ENCODE measurements around the gene MYBPHL. TPM values are rescaled to one million over a fixed set of nuclear protein-coding genes. Genes with fewer than 3 reads are reported as not detected.

MYBPHL gene, protein sequence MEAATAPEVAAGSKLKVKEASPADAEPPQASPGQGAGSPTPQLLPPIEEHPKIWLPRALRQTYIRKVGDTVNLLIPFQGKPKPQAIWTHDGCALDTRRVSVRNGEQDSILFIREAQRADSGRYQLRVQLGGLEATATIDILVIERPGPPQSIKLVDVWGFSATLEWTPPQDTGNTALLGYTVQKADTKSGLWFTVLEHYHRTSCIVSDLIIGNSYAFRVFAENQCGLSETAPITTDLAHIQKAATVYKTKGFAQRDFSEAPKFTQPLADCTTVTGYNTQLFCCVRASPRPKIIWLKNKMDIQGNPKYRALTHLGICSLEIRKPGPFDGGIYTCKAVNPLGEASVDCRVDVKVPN
- total RNA-seq: not detected

DNA sequence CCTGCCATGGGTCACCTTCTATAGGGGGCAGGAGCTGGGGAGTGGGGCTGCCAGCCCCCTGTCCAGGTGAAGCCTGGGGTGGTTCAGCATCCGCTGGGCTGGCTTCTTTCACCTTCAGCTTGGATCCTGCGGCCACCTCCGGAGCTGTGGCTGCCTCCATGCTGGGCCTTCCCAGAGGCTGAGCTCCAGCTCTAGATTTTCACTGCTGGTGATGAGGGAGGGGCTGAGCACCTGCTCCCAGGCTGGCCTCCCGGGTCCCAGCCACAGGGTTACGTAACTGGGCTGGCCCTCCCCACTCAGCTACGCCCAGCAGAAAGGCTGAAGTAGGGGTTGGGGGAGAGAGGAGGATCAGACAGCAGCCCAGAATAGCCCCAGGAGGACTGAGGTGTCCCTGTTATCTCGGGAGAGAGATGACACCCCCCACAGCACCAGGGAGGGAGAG lies at the start of gene MYBPHL:
TSS of gene MYBPHL (minus strand) at position 180 of the 442 bp plus-strand sequence. CDS start at position 160, 20 bp downstream.
- intact Hi-C loops (cut with micrococcal nuclease): no loop called here
- Mint-ChIP-seq H3K4me1 (ENCODE audit: low read depth) (no peaks in the 10 kb centered on the region), H3K9me3 (no peaks in the 10 kb centered on the region), H3K36me3 (no peaks in the 10 kb centered on the region), H3K27ac (no peak within 1 kb of the TSS), H3K4me3 (no peak within 1 kb of the TSS), H3K27me3 (peaks cover 12% of the 10 kb centered on the region)
- no peak for DNase-seq
- CTCF ChIA-PET: interaction anchor here (0.6 to 1.2 kb wide), 2 partner anchors 11 to 30 kb away, joined by 3 read pairs; no protein-coding TSS in a partner anchor
- POLR2A ChIA-PET: no interaction called here

DNA sequence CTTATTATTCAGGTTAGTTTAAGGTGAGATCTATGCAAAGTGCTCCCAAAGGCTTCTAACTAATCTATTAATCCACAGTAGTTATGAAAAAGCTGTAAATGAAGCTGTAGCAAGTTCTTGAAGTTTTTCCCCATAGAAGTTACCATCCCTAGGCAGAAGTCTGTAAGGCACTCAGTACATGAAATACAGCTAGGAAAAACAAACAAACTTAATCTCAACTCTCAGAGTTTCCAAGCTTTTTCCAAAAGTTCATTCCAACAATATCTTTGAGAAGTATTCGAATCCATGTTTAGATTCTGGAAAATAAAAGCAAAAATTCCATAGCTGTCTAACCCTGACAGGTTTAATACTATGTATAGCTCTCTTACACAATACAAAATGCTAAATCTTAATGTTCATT lies 49.7 kb upstream of the MYBPHL start:
- peaks cover 2% of the 10 kb centered on the region for H3K4me1 Mint-ChIP-seq (ENCODE audit: low read depth)
- POLR2A ChIA-PET: no interaction called here
- intact Hi-C loops (cut with micrococcal nuclease): no loop called here
- no peak for DNase-seq
- no peak overlapping the region for H3K4me3 Mint-ChIP-seq
- peaks cover 9% of the 10 kb centered on the region for H3K27me3 Mint-ChIP-seq
- no peaks in the 10 kb centered on the region for H3K36me3 Mint-ChIP-seq
- CTCF ChIA-PET: interaction anchor here (1.2 to 1.5 kb wide), 2 partner anchors 42 to 328 kb away, joined by 3 read pairs; no protein-coding TSS in a partner anchor
- no peaks in the 10 kb centered on the region for H3K9me3 Mint-ChIP-seq
- H3K27ac Mint-ChIP-seq: no peak overlapping the region

DNA sequence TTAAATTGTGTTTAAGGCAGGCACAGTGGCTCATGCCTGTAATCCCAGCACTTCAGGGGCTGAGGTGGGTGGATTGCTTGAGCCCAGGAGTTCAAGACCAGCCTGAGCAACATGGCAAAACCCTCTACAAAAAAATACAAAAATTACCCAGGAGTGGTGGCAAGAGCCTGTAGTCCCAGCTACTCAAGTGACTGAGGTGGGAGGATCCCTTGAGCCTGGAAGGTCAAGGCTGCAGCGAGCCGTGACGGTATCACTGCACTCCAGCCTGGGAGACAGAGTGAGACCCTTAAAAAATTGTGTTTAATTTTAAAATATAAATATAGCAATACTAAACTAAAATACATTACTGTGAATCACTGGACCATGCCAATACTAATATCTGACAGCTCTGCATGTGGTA lies 48.1 kb upstream of the MYBPHL start:
- Mint-ChIP-seq H3K27me3 (peaks cover 3% of the 10 kb centered on the region), H3K27ac (no peak overlapping the region), H3K9me3 (no peaks in the 10 kb centered on the region), H3K4me3 (no peak overlapping the region), H3K4me1 (ENCODE audit: low read depth) (peaks cover 2% of the 10 kb centered on the region), H3K36me3 (no peaks in the 10 kb centered on the region)
- ChIA-PET POLR2A (interaction anchor here (0.7 kb wide), 1 partner anchor 44 kb away, joined by 4 read pairs; no protein-coding TSS in a partner anchor), CTCF (interaction anchor here (1.1 kb wide), 1 partner anchor 45 kb away, joined by 3 read pairs; no protein-coding TSS in a partner anchor)
- intact Hi-C loops (cut with micrococcal nuclease): no loop called here
- DNase-seq: no peak

DNA sequence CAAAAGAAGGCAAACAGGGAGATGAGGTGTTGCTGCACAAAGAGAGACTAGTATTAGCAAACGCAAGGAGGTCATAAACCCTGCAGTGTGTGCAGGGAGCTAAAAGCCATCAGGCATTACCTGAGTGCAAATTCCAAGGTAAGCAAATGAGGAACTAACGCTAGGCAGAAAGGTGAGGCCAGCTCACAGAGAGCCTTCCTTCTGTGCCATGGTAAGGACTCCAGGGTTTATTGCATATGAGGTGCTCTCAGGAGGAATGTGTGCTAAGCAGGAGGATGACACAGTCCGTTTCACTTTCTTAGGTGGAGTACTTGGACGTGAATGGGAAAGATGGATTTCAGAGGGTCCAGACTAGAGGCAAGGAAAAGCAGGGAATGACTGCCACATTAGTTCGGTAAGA lies 44.6 kb upstream of the MYBPHL start:
- no peak overlapping the region for H3K27ac Mint-ChIP-seq
- no peaks in the 10 kb centered on the region for H3K36me3 Mint-ChIP-seq
- CTCF ChIA-PET: interaction anchor here (1.7 to 2.4 kb wide), 2 partner anchors 150 to 181 kb away, joined by 4 to 6 read pairs; no protein-coding TSS in a partner anchor
- no peak for DNase-seq
- intact Hi-C loops (cut with micrococcal nuclease): no loop called here
- POLR2A ChIA-PET: no interaction called here
- H3K4me1 Mint-ChIP-seq (ENCODE audit: low read depth): peaks cover 2% of the 10 kb centered on the region
- H3K9me3 Mint-ChIP-seq: no peaks in the 10 kb centered on the region
- H3K27me3 Mint-ChIP-seq: peaks cover 1% of the 10 kb centered on the region
- no peak overlapping the region for H3K4me3 Mint-ChIP-seq

DNA sequence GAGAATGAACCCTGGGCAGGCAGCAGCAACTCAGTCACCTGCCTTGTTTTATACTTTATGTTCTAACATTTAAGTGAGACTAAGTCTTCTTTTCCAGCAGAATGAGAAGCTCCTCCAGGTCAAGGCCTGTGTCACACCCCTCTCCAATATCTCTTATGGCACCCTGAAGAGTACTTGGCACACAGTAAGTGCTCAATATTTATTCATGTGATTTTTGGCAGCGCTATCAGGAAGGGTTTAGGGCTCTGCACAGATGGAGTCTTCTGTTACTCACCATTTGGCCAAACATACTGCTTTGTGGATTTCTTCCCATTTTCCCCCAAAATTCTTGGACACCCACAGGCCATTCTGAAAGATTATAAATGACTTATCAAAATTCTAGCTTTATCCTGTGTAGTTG lies 43.8 kb upstream of the MYBPHL start:
- no peak overlapping the region for H3K27ac Mint-ChIP-seq
- CTCF ChIA-PET: interaction anchor here (1.7 to 2.4 kb wide), 2 partner anchors 149 to 182 kb away, joined by 4 to 6 read pairs; no protein-coding TSS in a partner anchor

DNA sequence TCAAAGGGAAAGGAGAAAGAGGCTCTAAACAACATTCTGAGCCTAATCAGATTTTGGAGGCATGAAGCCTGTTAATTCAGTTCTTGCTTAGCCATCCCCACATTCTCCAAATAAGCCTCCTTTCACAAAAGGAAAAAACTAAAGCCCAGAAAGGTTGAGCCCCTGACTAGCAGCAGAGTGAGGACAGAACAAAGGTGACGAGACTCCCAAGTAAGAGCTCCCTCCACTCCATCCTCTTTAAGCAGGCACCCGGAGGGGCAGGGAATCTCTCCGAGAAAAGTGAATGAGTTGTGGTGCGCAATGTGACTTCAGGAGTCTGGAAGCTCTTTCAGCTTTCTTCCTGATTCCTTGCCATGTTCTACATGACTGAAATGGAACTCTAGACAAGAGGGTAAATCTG lies 43.4 kb upstream of the MYBPHL start:
- Mint-ChIP-seq H3K9me3 (no peaks in the 10 kb centered on the region), H3K27ac (no peak overlapping the region), H3K4me1 (ENCODE audit: low read depth) (peaks cover 2% of the 10 kb centered on the region), H3K4me3 (no peak overlapping the region), H3K36me3 (no peaks in the 10 kb centered on the region), H3K27me3 (peaks cover 1% of the 10 kb centered on the region)
- DNase-seq: no peak
- intact Hi-C loops (cut with micrococcal nuclease): no loop called here
- POLR2A ChIA-PET: no interaction called here
- CTCF ChIA-PET: interaction anchor here (1.7 to 2.4 kb wide), 2 partner anchors 149 to 182 kb away, joined by 4 to 6 read pairs; no protein-coding TSS in a partner anchor

More for the DNA sequence above, 43.8 kb upstream of the MYBPHL start:
- DNase-seq: no peak
- no peak overlapping the region for H3K4me3 Mint-ChIP-seq
- H3K4me1 Mint-ChIP-seq (ENCODE audit: low read depth): peaks cover 2% of the 10 kb centered on the region
- POLR2A ChIA-PET: no interaction called here
- intact Hi-C loops (cut with micrococcal nuclease): no loop called here
- H3K36me3 Mint-ChIP-seq: no peaks in the 10 kb centered on the region
- H3K27me3 Mint-ChIP-seq: peaks cover 1% of the 10 kb centered on the region
- no peaks in the 10 kb centered on the region for H3K9me3 Mint-ChIP-seq

DNA sequence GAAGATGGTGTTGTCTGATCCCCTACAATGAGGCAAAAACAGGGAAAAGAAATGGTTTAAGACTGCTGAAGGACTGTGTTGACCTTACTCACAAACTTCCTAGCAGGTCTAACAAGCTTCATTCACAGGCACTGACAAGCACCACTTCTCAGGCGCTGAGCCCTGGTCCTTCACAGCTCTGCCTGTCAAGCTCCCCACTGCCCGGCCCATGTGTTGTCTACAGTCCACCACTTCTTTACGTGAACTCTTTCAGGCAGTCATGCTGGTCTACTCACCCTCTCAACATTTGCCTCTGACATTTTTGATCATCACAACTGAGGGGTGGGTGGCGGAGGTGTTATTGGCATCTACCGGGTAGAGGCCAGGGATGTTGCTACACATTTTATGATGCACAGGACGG lies 40.7 kb upstream of the MYBPHL start:
- CTCF ChIA-PET: no interaction called here
- Mint-ChIP-seq H3K27me3 (peaks cover 7% of the 10 kb centered on the region), H3K36me3 (no peaks in the 10 kb centered on the region)

DNA sequence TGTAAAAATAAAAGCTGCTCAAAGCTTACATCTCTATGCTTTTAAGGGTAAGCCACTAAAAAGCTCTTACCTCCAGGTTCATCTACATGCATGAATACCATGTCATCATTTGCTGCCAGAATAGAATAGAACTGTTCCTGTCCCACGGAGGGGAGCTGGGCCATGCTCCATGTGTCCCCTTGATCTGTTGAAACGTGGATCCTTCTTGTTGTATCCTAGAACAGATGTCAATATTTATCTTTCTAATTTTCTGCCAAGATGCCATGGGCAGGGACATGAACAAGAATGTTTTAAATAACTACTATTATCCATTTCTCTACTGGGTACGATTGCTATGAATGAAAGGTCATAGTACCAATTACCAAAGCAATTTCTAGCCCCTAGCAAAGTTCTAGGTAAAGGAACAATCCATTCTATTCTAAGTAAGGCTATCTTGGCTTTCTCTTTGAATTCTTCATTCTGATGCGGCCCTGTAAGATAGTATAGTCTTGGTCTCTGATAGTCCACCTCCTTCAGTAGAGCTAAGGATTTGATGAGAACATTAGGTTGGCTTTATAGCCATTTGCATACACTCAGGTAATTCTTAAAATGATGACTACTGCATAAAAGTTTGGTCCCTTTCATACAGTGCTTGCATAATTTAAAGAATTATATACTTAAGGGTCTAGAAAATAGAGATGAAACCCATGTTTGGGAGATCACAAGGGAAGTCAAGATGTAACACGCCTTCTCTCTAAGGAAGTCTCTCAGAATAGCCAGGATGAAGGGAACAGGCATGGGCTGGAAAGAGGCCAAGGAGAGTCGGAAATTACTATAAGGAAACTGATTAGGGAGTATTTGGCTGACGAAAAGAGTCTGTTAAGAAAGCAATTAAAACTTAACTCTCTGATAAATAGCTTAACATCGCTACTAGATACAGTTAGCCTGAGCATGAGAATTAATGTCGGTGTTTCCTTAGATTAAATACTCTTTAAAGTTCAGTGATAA lies 35.4 kb upstream of the MYBPHL start:
- Mint-ChIP-seq H3K4me3 (no peak overlapping the region), H3K27ac (no peak overlapping the region), H3K9me3 (no peaks in the 10 kb centered on the region), H3K36me3 (no peaks in the 10 kb centered on the region), H3K4me1 (ENCODE audit: low read depth) (no peaks in the 10 kb centered on the region), H3K27me3 (peaks cover 9% of the 10 kb centered on the region)
- ChIA-PET CTCF (interaction anchor here (1.5 kb wide), 1 partner anchor 64 kb away, joined by 5 read pairs; no protein-coding TSS in a partner anchor), POLR2A (no interaction called here)
- intact Hi-C loops (cut with micrococcal nuclease): no loop called here
- no peak for DNase-seq

More for the DNA sequence above, 40.7 kb upstream of the MYBPHL start:
- DNase-seq: no peak
- Mint-ChIP-seq H3K4me1 (ENCODE audit: low read depth) (no peaks in the 10 kb centered on the region), H3K27ac (no peak overlapping the region), H3K9me3 (no peaks in the 10 kb centered on the region), H3K4me3 (no peak overlapping the region)
- intact Hi-C loops (cut with micrococcal nuclease): no loop called here
- POLR2A ChIA-PET: no interaction called here

DNA sequence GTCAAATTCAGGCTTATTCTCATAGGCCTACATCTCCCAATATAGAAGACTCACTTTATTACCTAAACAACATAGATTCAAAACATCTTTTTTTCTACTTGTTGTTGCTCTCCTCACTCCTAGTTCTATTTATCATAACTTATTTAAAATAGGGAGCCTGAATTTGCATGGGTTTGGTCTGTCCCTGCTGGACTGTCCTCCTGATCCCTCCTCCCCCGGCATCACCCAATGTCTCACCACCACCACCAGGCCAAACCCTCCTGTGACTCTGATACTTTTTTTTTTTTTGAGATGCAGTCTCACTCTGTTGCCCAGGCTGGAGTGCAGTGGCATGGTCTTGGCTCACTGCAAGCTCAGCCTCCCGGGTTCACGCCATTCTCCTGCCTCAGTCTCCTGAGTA lies 31.8 kb upstream of the MYBPHL start:
- no peak overlapping the region for H3K4me3 Mint-ChIP-seq
- H3K27ac Mint-ChIP-seq: no peak overlapping the region
- intact Hi-C loops (cut with micrococcal nuclease): no loop called here
- no peaks in the 10 kb centered on the region for H3K36me3 Mint-ChIP-seq
- H3K9me3 Mint-ChIP-seq: no peaks in the 10 kb centered on the region
- H3K27me3 Mint-ChIP-seq: peaks cover 3% of the 10 kb centered on the region
- ChIA-PET CTCF (no interaction called here), POLR2A (no interaction called here)
- no peak for DNase-seq
- no peaks in the 10 kb centered on the region for H3K4me1 Mint-ChIP-seq (ENCODE audit: low read depth)

DNA sequence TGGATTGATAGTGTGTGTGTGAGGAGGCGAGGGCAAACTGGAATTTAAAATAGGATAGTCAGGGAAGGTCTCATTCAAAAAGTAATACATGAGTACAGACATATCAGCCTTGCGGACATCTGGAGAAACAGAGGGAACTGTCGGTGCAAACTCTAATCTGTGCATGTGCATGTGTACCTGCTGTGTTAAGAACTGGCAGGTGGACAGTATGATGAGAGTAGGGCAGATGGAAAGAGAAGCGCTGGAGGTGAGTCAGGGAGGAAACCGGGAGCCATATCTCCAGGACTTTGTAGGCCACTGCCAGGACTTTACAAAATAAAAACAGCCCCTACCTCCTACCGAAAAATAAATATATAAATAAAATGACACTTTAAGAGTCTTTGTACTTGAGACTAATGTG lies 31.3 kb upstream of the MYBPHL start:
- Mint-ChIP-seq H3K27ac (no peak overlapping the region), H3K9me3 (no peaks in the 10 kb centered on the region), H3K27me3 (peaks cover 3% of the 10 kb centered on the region), H3K4me3 (no peak overlapping the region), H3K4me1 (ENCODE audit: low read depth) (no peaks in the 10 kb centered on the region), H3K36me3 (no peaks in the 10 kb centered on the region)
- no peak for DNase-seq
- ChIA-PET CTCF (no interaction called here), POLR2A (no interaction called here)
- intact Hi-C loops (cut with micrococcal nuclease): no loop called here

DNA sequence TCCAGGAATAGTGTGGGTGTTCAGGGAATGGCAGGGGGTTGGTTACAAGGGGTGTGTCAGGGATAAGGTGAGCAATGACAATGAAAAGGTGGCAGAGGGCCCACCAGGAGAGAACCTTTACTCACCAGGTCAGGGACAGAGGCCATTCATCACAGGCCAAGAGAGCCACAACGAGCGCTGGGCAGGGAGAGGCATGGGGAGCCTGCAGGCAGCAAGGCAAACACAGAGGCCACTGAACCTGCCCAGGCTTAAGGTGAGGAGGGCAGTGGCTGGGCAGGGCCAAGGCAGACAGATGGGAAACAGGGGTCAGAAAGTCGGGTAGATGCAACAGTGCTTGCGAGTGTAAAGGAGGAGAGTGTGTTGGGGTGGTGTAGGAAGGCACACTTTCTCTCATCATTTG lies 28.3 kb upstream of the MYBPHL start:
- H3K9me3 Mint-ChIP-seq: peaks cover 15% of the 10 kb centered on the region
- no peaks in the 10 kb centered on the region for H3K27me3 Mint-ChIP-seq
- ChIA-PET POLR2A (no interaction called here), CTCF (interaction anchor here (1.0 kb wide), 1 partner anchor 134 kb away, joined by 3 read pairs; no protein-coding TSS in a partner anchor)
- no peak for DNase-seq
- H3K36me3 Mint-ChIP-seq: peaks cover 6% of the 10 kb centered on the region
- no peak overlapping the region for H3K27ac Mint-ChIP-seq
- H3K4me3 Mint-ChIP-seq: no peak overlapping the region
- intact Hi-C loops (cut with micrococcal nuclease): no loop called here
- H3K4me1 Mint-ChIP-seq (ENCODE audit: low read depth): no peaks in the 10 kb centered on the region

DNA sequence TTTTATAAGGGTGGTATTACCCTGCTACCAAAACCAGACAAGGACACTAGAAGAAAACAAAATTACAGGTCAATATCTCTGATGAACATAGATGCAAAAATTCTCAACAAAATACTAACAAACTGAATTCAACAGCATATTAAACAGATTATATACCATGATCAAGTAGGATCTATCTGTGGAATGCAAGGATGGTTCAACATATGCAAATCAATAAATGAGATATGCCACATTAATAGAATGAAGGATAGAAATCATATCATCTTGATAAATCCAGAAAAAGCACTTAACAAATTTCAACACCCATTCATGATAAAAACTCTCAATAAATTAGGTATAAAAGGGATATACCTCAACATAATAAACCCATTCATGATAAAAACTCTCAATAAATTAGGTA lies 24.3 kb upstream of the MYBPHL start:
- Mint-ChIP-seq H3K27ac (no peak overlapping the region), H3K4me3 (no peak overlapping the region), H3K36me3 (peaks cover 9% of the 10 kb centered on the region), H3K4me1 (ENCODE audit: low read depth) (no peaks in the 10 kb centered on the region), H3K9me3 (peaks cover 19% of the 10 kb centered on the region), H3K27me3 (no peaks in the 10 kb centered on the region)
- intact Hi-C loops (cut with micrococcal nuclease): no loop called here
- POLR2A ChIA-PET: no interaction called here
- CTCF ChIA-PET: no interaction called here
- no peak for DNase-seq
